ENCODE data around the gene UHRF2. TPM values are rescaled to one million over a fixed set of nuclear protein-coding genes. Genes with fewer than 3 reads are reported as not detected.

The UHRF2 gene
- total and polyA plus RNA-seq, 2 of the 13 experiments (the other 11 are each of a cell fraction or from before 2014, with no cell fraction given): 42.1 to 44.2 TPM

DNA sequence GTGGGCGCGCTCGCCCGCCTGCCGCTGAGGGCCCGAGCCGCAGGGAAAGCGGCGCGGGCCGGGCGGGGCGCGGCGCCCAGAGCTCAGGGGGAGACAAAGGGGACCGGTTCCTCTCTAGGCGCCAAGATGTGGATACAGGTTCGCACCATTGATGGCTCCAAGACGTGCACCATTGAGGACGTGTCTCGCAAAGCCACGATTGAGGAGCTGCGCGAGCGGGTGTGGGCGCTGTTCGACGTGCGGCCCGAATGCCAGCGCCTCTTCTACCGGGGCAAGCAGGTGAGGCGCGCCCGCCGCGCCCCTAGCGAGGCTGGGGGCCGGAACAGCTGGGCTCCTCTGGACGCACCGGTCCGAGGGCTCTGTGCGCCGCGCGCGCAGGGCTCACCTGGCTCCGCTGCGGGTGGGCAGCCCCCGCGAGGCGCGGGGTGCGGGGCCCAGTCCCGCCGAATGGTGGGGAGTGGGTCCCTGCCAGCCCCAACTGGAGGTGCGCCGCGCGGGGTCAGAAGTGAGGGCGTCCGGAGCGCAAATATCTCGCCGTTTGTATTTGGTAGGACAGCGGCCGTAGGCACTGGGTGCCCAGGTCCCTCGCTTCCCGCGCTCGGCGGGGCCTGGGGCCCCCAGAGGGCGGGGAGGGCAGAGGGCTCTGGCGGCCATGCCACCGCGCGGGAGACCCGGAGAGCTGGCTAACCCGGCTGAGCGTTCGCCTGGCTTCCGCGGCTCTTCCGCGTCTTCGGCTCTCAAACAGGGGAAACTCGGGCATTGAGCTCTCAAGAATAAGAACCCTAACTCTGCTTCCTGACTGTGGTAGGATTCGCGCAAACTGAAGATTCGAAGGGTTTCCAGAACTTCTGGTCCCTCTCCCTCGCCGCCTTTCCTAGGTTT lies 607 bp downstream of the UHRF2 start (continued):
- no peak for TF ChIP-seq RAD21 (CRISPR knock-in tag; IDR thresholded peaks at IDR 0.05)
- TF ChIP-seq ZNF20 (CRISPR knock-in tag; IDR thresholded peaks at IDR 0.05): no peak
- TF ChIP-seq MBNL3 (CRISPR knock-in tag; conservative IDR thresholded peaks at IDR 0.05): no peak
- no peak for TF ChIP-seq ZNF282 (IDR thresholded peaks at IDR 0.05; ENCODE audit: partially characterized antibody)
- no peak for TF ChIP-seq ZNF10 (CRISPR knock-in tag; IDR thresholded peaks at IDR 0.05; ENCODE audit: borderline replicate concordance, low read depth)
- TF ChIP-seq SRY (CRISPR knock-in tag; IDR thresholded peaks at IDR 0.05): 0 out of 2 replicates have a peak, but pooled peaks have one; percentile 8
- no peak; the same call in 1 of the 2 replicates for TF ChIP-seq PHF20 (CRISPR knock-in tag; IDR thresholded peaks at IDR 0.05)
- no peak for TF ChIP-seq ZBTB40 (IDR thresholded peaks at IDR 0.05)
- peak; percentile 34; the same call in 1 of the 2 replicates for TF ChIP-seq ZBTB40 (CRISPR knock-in tag; IDR thresholded peaks at IDR 0.05)
- TF ChIP-seq MTF1 (CRISPR knock-in tag; IDR thresholded peaks at IDR 0.05): no peak
- TF ChIP-seq ARHGAP35 (CRISPR knock-in tag; IDR thresholded peaks at IDR 0.05; ENCODE audit: borderline replicate concordance): no peak
- TF ChIP-seq CAMTA2 (CRISPR knock-in tag; IDR thresholded peaks at IDR 0.05; ENCODE audit: borderline replicate concordance): no peak
- TF ChIP-seq PHF21A (CRISPR knock-in tag; IDR thresholded peaks at IDR 0.05): 0 out of 2 replicates have a peak, but pooled peaks have one; percentile 1
- TF ChIP-seq MXI1 (IDR thresholded peaks at IDR 0.05; ENCODE audit: borderline replicate concordance, low read depth, low read length): no peak; the same call in 2 of the 3 replicates
- no peak for TF ChIP-seq ZNF350 (CRISPR knock-in tag; IDR thresholded peaks at IDR 0.05; ENCODE audit: borderline replicate concordance, low read depth)
- no peak for TF ChIP-seq FOXP1 (IDR thresholded peaks at IDR 0.05)
- no peak for TF ChIP-seq FOXP1 (CRISPR knock-in tag; IDR thresholded peaks at IDR 0.05)
- peak; percentile 14; the same call in 1 of the 2 replicates for TF ChIP-seq CREB3 (CRISPR knock-in tag; IDR thresholded peaks at IDR 0.05)
- no peak for TF ChIP-seq RXRB (CRISPR knock-in tag; IDR thresholded peaks at IDR 0.05; ENCODE audit: borderline replicate concordance)
